ENCODE data around the gene CLSTN2.

CLSTN2 gene

DNA sequence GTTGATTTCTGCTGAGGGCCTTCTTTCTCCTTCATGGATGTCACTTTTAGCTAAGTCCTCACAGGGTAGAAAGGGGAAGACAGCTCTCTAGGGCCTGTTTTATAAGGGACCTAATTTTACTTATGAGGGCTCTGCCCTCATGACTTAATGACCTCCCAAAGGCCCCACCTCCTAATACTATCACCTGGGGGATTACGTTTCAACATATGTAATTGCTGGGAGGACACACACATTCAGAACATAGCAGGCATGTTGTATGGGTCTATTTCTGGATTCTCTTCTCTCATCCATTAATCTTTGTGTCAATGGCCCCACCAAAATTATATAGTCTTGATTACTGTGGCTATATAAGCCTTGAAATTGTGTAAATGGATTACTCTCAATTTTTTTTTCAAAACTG, 255.0 kb downstream of the CLSTN2 start:
- Histone ChIP-seq H2AFZ (ENCODE audit: low read depth, low read length) (no peak overlapping the region), H3K36me3 (ENCODE audit: insufficient read depth, low read length) (no peaks in the 10 kb centered on the region), H3K9me3 (ENCODE audit: low read length) (no peaks in the 10 kb centered on the region), H3K4me1 (ENCODE audit: insufficient read depth, low read length) (no peaks in the 10 kb centered on the region), H3K27me3 (ENCODE audit: insufficient read depth, low read length) (no peaks in the 10 kb centered on the region), H3K4me3 (ENCODE audit: low read length) (no peak overlapping the region)

DNA sequence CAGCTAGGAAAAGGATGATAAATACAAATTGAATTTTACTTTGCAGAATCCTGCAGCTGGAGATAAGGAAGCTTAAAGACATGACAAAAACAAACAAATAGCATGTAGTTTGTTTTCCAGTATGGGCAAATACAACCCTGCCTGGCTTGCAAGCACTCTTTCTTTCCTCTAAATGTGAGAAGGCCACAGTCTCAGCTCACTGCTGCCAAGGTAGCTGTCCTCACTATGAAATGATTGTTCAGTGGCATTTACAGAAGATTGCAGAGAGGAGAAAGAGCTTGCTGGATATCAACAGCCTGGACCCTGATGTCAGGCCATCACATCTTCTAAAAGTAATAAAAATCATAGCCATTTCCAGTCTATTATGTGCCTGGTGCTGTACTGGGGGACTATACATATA, 262.0 kb downstream of the CLSTN2 start:
- Histone ChIP-seq H3K36me3 (ENCODE audit: insufficient read depth, low read length) (no peaks in the 10 kb centered on the region), H3K27me3 (ENCODE audit: insufficient read depth, low read length) (no peaks in the 10 kb centered on the region), H3K4me1 (ENCODE audit: insufficient read depth, low read length) (no peaks in the 10 kb centered on the region), H3K4me3 (ENCODE audit: low read length) (no peak overlapping the region), H2AFZ (ENCODE audit: low read depth, low read length) (no peak overlapping the region), H3K9me3 (ENCODE audit: low read length) (no peaks in the 10 kb centered on the region)

DNA sequence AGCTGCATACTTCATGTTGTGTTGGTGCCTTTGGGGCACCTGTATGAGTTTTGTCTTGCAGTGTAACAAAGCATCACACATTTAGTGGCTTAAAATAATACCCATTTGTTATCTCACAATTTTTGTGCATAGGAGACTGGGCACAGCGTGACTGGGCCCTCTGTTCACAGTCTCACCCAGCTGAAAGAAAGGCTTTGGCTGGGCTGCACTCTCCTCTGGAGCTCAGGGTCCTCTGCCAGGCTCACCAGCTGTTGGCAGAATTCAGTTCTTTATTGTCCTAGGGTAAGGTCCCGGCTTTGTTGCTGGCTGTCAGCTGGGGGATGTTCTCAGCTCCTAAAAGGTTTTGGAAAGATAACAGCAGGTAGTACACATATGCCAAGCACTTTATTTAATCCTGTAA, 263.3 kb downstream of the CLSTN2 start:
- H3K9me3 ChIP-seq (ENCODE audit: low read length) = no peaks in the 10 kb centered on the region
- H3K36me3 ChIP-seq (ENCODE audit: insufficient read depth, low read length) = no peaks in the 10 kb centered on the region
- no peak overlapping the region for H3K4me3 ChIP-seq (ENCODE audit: low read length)
- no peak overlapping the region for H2AFZ ChIP-seq (ENCODE audit: low read depth, low read length)
- no peaks in the 10 kb centered on the region for H3K4me1 ChIP-seq (ENCODE audit: insufficient read depth, low read length)
- H3K27me3 ChIP-seq (ENCODE audit: insufficient read depth, low read length) = no peaks in the 10 kb centered on the region

DNA sequence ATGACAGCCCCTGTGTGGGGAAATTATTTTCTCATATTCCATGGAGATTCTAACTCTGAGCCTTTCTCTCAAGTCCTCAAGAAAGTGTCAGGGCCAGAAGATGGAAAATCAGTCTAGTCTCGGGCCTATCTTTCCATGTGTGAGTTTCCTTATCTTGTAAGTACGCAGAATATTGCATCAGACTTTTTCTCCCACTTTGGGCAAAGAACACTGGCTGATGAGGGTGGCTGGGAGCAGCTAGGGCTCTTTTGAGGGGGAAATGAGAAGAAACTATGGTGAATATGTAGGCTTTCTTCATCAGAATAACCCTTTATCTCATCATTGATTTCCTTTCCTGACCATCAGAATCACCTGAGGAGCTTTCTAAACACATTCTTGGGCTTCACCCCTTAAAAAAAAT, 264.0 kb downstream of the CLSTN2 start:
- no peaks in the 10 kb centered on the region for H3K4me1 ChIP-seq (ENCODE audit: insufficient read depth, low read length)
- H3K27me3 ChIP-seq (ENCODE audit: insufficient read depth, low read length) = no peaks in the 10 kb centered on the region
- H2AFZ ChIP-seq (ENCODE audit: low read depth, low read length) = no peak overlapping the region
- H3K9me3 ChIP-seq (ENCODE audit: low read length) = no peaks in the 10 kb centered on the region
- H3K4me3 ChIP-seq (ENCODE audit: low read length) = no peak overlapping the region
- H3K36me3 ChIP-seq (ENCODE audit: insufficient read depth, low read length) = no peaks in the 10 kb centered on the region

DNA sequence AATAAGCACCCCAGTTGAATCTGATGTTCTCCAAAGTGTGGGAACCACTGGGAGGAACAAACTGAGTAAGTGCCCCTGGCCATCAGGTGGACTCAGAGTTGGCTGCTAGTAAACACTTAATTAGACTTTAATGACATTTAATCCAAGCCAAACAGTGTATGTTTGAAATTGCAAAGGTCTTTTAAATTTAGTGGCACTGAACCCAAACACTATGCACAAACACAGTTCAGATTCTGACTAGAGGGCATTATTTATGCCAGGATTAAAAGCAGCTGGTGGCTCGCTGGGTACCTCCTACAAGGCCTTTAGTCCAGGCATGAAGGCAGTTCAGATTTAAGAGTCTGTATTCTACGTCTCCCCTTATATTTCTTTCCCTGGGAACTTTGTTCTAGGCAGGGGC, 264.8 kb downstream of the CLSTN2 start:
- no peak overlapping the region for H3K4me3 ChIP-seq (ENCODE audit: low read length)
- no peaks in the 10 kb centered on the region for H3K9me3 ChIP-seq (ENCODE audit: low read length)
- H3K27me3 ChIP-seq (ENCODE audit: insufficient read depth, low read length) = no peaks in the 10 kb centered on the region
- H3K36me3 ChIP-seq (ENCODE audit: insufficient read depth, low read length) = no peaks in the 10 kb centered on the region
- H2AFZ ChIP-seq (ENCODE audit: low read depth, low read length) = no peak overlapping the region
- H3K4me1 ChIP-seq (ENCODE audit: insufficient read depth, low read length) = no peaks in the 10 kb centered on the region

DNA sequence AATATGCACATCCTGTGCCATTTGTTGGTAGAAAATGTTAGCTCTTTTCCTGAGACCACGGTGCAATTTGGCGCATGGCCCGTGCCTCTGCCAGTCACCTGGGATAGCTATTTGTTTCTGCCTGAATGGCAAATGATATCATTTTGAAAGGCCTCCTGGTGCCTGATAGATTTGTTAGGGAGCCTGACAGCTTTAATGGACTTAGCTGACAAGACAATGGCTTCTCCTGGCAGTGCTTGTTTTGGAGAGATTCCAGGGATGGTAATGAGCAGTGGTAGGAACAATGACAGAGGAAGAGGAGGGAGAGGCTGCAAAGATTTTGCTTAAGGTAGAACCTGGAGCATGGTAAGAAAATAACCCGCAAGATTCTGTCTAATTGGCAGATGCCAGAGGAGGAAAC, 268.5 kb downstream of the CLSTN2 start:
- Histone ChIP-seq H3K27me3 (ENCODE audit: insufficient read depth, low read length) (no peaks in the 10 kb centered on the region), H2AFZ (ENCODE audit: low read depth, low read length) (no peak overlapping the region), H3K36me3 (ENCODE audit: insufficient read depth, low read length) (no peaks in the 10 kb centered on the region), H3K4me3 (ENCODE audit: low read length) (no peak overlapping the region), H3K9me3 (ENCODE audit: low read length) (no peaks in the 10 kb centered on the region), H3K4me1 (ENCODE audit: insufficient read depth, low read length) (no peaks in the 10 kb centered on the region)

DNA sequence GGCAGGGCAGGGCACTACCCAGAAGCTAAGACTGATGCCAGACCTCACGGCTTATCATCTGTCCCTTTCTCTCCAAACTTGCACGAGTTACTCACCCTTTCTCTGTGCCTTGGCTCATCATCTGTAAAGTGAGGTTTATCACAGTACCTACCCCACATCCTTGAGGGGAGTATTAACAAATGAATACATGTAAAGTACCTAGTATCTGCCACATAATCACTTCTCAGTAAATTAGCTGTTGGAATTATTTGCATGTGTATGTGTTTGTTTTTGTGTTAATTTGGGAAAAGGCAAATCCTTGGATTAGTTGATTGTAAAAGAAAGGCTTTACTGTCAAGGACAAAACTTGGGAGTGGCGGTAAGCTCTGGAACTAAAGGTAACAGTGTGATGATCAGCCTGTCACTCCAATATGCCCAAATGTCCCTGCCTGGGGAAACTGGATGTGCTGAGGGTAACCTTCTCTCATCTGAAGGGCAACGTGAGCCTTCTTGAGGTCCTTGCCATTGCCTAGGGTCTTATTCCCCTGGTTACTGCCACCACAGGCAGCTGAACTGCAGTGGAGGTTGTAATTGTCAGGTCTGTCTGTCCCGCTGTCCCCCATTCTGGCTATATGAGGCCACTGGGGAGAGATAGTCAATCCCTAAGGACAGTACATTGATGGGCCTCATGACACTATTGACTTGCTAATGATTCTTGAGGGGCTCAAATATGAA, 269.4 kb downstream of the CLSTN2 start:
- Histone ChIP-seq H3K4me1 (ENCODE audit: insufficient read depth, low read length) (no peaks in the 10 kb centered on the region), H3K4me3 (ENCODE audit: low read length) (no peak overlapping the region), H3K9me3 (ENCODE audit: low read length) (no peaks in the 10 kb centered on the region), H2AFZ (ENCODE audit: low read depth, low read length) (no peak overlapping the region), H3K36me3 (ENCODE audit: insufficient read depth, low read length) (no peaks in the 10 kb centered on the region), H3K27me3 (ENCODE audit: insufficient read depth, low read length) (no peaks in the 10 kb centered on the region)

DNA sequence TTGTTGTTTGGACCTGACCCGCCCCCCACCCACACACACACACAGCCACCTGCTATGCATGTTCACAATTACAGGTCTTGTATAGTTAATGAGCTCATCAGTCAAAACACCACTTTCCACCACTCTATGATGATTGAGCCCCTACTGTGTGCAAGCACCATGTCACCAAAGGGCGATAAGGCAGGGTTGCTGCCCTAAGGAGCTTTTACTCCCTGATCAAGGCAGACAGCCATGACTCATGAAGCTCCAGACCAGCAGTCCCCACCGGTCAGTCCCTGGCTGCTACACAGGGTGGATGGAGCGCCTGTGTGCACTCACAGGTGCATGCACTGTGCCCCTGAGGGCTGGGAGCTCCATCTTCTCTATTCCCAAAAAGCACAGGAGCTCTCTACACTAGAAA, 270.6 kb downstream of the CLSTN2 start:
- Histone ChIP-seq H3K36me3 (ENCODE audit: insufficient read depth, low read length) (no peaks in the 10 kb centered on the region), H3K27me3 (ENCODE audit: insufficient read depth, low read length) (no peaks in the 10 kb centered on the region)

DNA sequence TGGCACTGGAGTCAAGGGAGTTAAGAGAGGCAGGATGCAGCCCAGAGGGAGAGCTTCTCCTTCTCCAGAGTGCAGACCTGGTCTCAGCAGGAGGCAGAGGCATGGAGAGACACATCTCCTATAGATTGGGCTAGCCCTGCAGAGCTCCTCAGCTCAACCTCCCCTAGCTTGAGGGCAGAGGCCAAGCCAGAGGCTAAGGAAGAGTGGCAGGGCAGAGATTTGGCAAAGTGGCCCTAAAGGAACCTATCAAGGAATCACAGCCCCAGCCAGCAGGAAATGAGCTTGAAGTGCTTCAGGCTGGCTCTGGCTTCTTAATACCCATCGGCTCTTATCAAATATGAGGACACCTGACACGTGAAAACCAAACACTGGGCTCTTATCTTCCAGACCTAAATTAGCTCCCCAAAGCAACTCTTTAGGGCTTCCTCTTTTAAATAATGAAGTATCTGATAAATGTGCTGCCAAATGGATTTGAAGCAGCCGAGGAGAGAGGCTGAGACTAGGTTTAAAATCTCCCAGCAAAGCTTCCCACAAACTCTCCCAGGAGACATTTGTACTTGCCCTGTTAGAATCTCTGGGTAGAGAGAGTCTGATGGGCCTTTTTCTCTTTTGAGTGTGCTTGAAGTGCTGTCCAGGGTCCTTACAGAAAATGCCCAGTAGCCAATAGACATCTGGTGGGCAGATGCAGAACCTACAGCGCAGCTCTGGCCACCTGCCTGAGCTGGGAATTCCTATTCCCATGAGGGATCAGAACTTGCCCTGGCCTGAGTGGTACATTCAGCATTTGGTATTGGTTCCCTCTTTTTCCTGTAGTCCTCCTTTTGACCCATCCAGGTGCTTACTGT, 271.4 kb downstream of the CLSTN2 start:
- H3K4me3 ChIP-seq (ENCODE audit: low read length) = no peak overlapping the region
- H3K27me3 ChIP-seq (ENCODE audit: insufficient read depth, low read length) = no peaks in the 10 kb centered on the region
- no peak overlapping the region for H2AFZ ChIP-seq (ENCODE audit: low read depth, low read length)
- H3K9me3 ChIP-seq (ENCODE audit: low read length) = no peaks in the 10 kb centered on the region
- no peaks in the 10 kb centered on the region for H3K36me3 ChIP-seq (ENCODE audit: insufficient read depth, low read length)
- H3K4me1 ChIP-seq (ENCODE audit: insufficient read depth, low read length) = no peaks in the 10 kb centered on the region

More for the DNA sequence above, 270.6 kb downstream of the CLSTN2 start:
- Histone ChIP-seq H3K9me3 (ENCODE audit: low read length) (no peaks in the 10 kb centered on the region), H3K4me1 (ENCODE audit: insufficient read depth, low read length) (no peaks in the 10 kb centered on the region), H2AFZ (ENCODE audit: low read depth, low read length) (no peak overlapping the region), H3K4me3 (ENCODE audit: low read length) (no peak overlapping the region)

DNA sequence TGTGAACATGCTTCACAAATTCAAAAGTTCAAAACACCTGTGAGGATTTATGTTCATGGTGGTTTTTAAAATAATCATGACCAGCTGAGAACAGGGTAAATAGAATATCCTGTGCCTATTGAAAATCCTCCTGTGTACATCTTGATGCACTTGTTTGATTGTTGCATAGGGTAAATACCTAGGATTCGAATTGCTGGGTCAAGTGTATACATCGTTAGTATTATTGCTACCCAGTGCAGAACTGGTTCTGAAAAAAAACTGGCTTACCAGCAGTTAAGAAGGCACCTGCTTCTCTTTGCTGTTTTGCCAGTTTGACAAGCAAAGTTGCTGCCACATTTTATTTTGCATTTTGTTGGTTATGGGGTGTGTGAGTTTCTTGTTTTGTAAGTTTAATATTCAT, 272.6 kb downstream of the CLSTN2 start:
- no peaks in the 10 kb centered on the region for H3K9me3 ChIP-seq (ENCODE audit: low read length)
- no peaks in the 10 kb centered on the region for H3K36me3 ChIP-seq (ENCODE audit: insufficient read depth, low read length)

DNA sequence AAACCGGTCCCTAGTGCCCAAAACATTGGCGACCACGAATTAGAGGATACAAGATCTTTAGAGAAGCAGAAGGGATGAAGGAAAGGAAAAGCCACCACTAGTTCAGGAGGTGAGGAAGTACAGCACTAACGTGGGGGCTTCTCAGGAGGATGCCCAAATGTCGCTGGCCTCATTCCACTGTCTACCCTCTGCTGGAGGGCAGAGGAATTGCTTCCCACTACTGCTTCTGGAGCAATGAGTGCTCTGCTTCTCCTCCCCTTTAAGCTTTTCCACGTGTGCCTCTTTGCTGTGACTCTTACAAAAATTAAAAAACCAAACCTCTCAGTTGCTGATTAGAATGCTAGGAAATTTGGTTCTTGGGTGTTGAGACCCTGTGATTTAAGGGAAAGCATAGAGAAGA, 281.3 kb downstream of the CLSTN2 start:
- H3K27me3 ChIP-seq (ENCODE audit: insufficient read depth, low read length) = no peaks in the 10 kb centered on the region
- no peaks in the 10 kb centered on the region for H3K36me3 ChIP-seq (ENCODE audit: insufficient read depth, low read length)
- H3K9me3 ChIP-seq (ENCODE audit: low read length) = no peaks in the 10 kb centered on the region
- no peak overlapping the region for H3K4me3 ChIP-seq (ENCODE audit: low read length)
- H2AFZ ChIP-seq (ENCODE audit: low read depth, low read length) = no peak overlapping the region
- H3K4me1 ChIP-seq (ENCODE audit: insufficient read depth, low read length) = no peaks in the 10 kb centered on the region

More for the DNA sequence above, 272.6 kb downstream of the CLSTN2 start:
- H3K4me3 ChIP-seq (ENCODE audit: low read length) = no peak overlapping the region
- H3K27me3 ChIP-seq (ENCODE audit: insufficient read depth, low read length) = no peaks in the 10 kb centered on the region
- no peak overlapping the region for H2AFZ ChIP-seq (ENCODE audit: low read depth, low read length)
- H3K4me1 ChIP-seq (ENCODE audit: insufficient read depth, low read length) = no peaks in the 10 kb centered on the region

DNA sequence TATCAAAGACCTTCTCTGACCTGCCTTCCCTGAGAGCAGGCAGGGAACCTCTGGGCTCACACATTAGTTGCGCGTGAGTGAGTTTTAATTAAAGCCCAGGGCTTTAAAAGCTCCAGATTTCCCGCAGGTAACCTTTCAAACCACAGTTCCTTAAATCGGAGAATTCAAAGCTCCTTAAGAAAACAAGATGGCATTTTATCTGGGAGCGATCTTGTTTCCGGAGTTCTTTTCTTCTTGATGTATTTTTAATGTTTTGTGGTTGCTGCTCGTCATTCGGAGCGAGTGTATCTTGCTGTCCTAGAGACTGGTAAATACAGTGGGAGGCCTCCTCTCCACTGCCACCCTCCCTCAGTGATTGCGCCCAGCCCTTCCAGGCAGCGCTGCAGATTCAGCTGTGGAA, 284.3 kb downstream of the CLSTN2 start:
- H3K4me3 ChIP-seq (ENCODE audit: low read length) = no peak overlapping the region
- no peaks in the 10 kb centered on the region for H3K9me3 ChIP-seq (ENCODE audit: low read length)
- no peaks in the 10 kb centered on the region for H3K36me3 ChIP-seq (ENCODE audit: insufficient read depth, low read length)
- H3K4me1 ChIP-seq (ENCODE audit: insufficient read depth, low read length) = no peaks in the 10 kb centered on the region
- H2AFZ ChIP-seq (ENCODE audit: low read depth, low read length) = no peak overlapping the region
- H3K27me3 ChIP-seq (ENCODE audit: insufficient read depth, low read length) = no peaks in the 10 kb centered on the region

DNA sequence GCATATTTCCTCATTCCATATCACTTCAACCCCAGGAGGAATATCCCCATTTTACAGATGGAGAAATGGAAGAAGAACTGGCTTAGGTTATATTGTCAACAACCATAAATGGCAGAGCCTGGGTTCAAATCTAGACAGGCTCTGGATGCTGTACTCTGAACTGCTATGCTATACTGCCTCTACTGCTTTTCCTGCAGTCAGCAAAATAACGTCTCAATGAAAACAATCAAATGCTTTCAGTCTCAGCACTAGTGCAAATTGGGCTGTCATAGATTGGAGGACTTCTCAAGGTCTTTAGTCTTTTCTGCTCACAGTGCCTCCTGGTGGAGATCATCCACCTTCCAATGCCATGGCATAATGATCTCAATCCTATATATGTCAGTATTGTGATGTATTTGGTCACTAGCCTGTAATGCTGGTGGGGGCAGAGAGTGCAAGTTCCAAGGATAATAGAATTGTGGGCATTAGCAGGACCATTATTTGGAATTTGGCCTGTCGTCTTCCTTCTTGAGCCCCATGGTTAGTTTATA, 285.0 kb downstream of the CLSTN2 start:
- Histone ChIP-seq H3K36me3 (ENCODE audit: insufficient read depth, low read length) (no peaks in the 10 kb centered on the region), H3K4me3 (ENCODE audit: low read length) (no peak overlapping the region), H3K27me3 (ENCODE audit: insufficient read depth, low read length) (no peaks in the 10 kb centered on the region), H3K4me1 (ENCODE audit: insufficient read depth, low read length) (no peaks in the 10 kb centered on the region), H2AFZ (ENCODE audit: low read depth, low read length) (no peak overlapping the region), H3K9me3 (ENCODE audit: low read length) (no peaks in the 10 kb centered on the region)

Data from neuron (in vitro differentiated cells).